Neural cell (in vitro differentiated cells): ENCODE results near the gene CENPT. TPM values are rescaled to one million over a fixed set of nuclear protein-coding genes. Genes with fewer than 3 reads are reported as not detected.

Source experiments
- H2AFZ ChIP-seq: fragments of 200-600, 300-800 bp; sonication (generic), shearing (Covaris generic); 2 replicates; pipeline ENCODE4 v1.6.0; 2014; ENCODE audit warnings: low read depth, mild to moderate bottlenecking, antibody characterized with exemption, low read length, moderate library complexity
- H3F3A ChIP-seq: fragments of 200-600 bp; shearing (Covaris generic); 2 replicates; pipeline ENCODE4 v1.6.1; 2016; ENCODE audit warnings: mild to moderate bottlenecking, moderate library complexity, mixed read lengths, antibody characterized with exemption, low read length; ENCODE audit not compliant: insufficient read depth, poor library complexity, severe bottlenecking
- H3K27ac ChIP-seq: fragments of 200-600, 300-800 bp; sonication (generic), shearing (Covaris generic); 2 replicates; pipeline ENCODE4 v1.5.1; 2014; ENCODE audit warnings: mild to moderate bottlenecking, low read length, moderate library complexity
- H3K27me3 ChIP-seq: fragments of 300-800, 200-600 bp; sonication (generic), shearing (Covaris generic); 2 replicates; pipeline ENCODE4 v1.6.0; 2014; ENCODE audit warnings: mild to moderate bottlenecking, low read depth, low read length, moderate library complexity; ENCODE audit not compliant: insufficient read depth
- H3K36me3 ChIP-seq: fragments of 300-800, 200-600 bp; sonication (generic), shearing (Covaris generic); 2 replicates; pipeline ENCODE4 v1.5.1; 2014; ENCODE audit warnings: mild to moderate bottlenecking, antibody characterized with exemption, low read length, moderate library complexity; ENCODE audit not compliant: insufficient read depth
- H3K4me2 ChIP-seq: fragments of 300-800, 200-600 bp; sonication (generic), shearing (Covaris generic); 2 replicates; pipeline ENCODE4 v1.6.0; 2014; ENCODE audit warnings: mild to moderate bottlenecking, low read length
- H3K4me3 ChIP-seq: fragments of 300-800, 200-600 bp; sonication (generic), shearing (Covaris generic); 2 replicates; pipeline ENCODE4 v1.5.1; 2014; ENCODE audit warnings: mild to moderate bottlenecking, low read length, moderate library complexity
- H3K79me2 ChIP-seq: fragments of 200-600 bp; shearing (Covaris generic); replicated peaks from 2 replicates; pipeline ENCODE4 v1.6.0; 2014; ENCODE audit warnings: mild to moderate bottlenecking, low read length, moderate library complexity; ENCODE audit not compliant: insufficient read depth
- H3K9ac ChIP-seq: fragments of 300-800, 200-600 bp; sonication (generic), shearing (Covaris generic); 2 replicates; pipeline ENCODE4 v1.6.1; 2016; ENCODE audit warnings: mild to moderate bottlenecking, low read length, mixed read lengths
- H3K9me2 ChIP-seq: fragments of 200-600 bp; shearing (Covaris generic); 2 replicates; pipeline ENCODE4 v1.6.1; 2016; ENCODE audit warnings: mild to moderate bottlenecking, low read length, mixed read lengths; ENCODE audit not compliant: insufficient read depth
- H3K9me3 ChIP-seq: fragments of 200-600, 300-800 bp; sonication (generic), shearing (Covaris generic); 2 replicates; pipeline ENCODE4 v1.6.1; 2016; ENCODE audit warnings: mild to moderate bottlenecking, mixed run types, low read length, moderate library complexity, mixed read lengths
- H4K20me1 ChIP-seq: fragments of 200-600 bp; shearing (Covaris generic); 2 replicates; pipeline ENCODE4 v1.6.1; 2016; ENCODE audit warnings: mild to moderate bottlenecking, mixed run types; ENCODE audit not compliant: insufficient read depth
- EP300 ChIP-seq: fragments of 450-650 bp; conservative IDR thresholded peaks from 2 replicates; pipeline ENCODE4 v1.6.1; 2014; ENCODE audit warnings: antibody characterized with exemption, mild to moderate bottlenecking, moderate library complexity; ENCODE audit not compliant: poor library complexity, severe bottlenecking
- EZH2 ChIP-seq: fragments of 200-600, 300-800 bp; shearing (Covaris generic), sonication (generic); IDR thresholded peaks from 2 replicates; pipeline ENCODE4 v1.6.1; 2014; ENCODE audit warnings: antibody characterized with exemption, low read length, borderline replicate concordance, mild to moderate bottlenecking; ENCODE audit not compliant: insufficient read depth, poor library complexity, severe bottlenecking
- MXI1 ChIP-seq: fragments of 450-650 bp; conservative IDR thresholded peaks from 2 replicates; pipeline ENCODE4 v1.6.1; 2014; ENCODE audit warnings: antibody characterized with exemption, mild to moderate bottlenecking; ENCODE audit not compliant: poor library complexity, severe bottlenecking
- POLR2AphosphoS5 ChIP-seq: IDR thresholded peaks from 2 replicates; pipeline ENCODE4 v1.6.1; 2012
- RAD21 ChIP-seq: fragments of 450-650 bp; conservative IDR thresholded peaks from 2 replicates; pipeline ENCODE4 v1.6.1; 2014; ENCODE audit warnings: antibody characterized with exemption, mild to moderate bottlenecking, moderate library complexity
- SMC3 ChIP-seq: fragments of 450-650 bp; conservative IDR thresholded peaks from 2 replicates; pipeline ENCODE4 v1.6.1; 2014; ENCODE audit warnings: antibody characterized with exemption, mild to moderate bottlenecking, moderate library complexity; ENCODE audit not compliant: poor library complexity
- TAF1 ChIP-seq: IDR thresholded peaks from 2 replicates; pipeline ENCODE4 v1.6.1; 2012; ENCODE audit warnings: low read depth
- polyA plus RNA-seq: library from polyadenylated mRNA; depleted of rRNA; stranded (reverse); fragments of >200 nt; gene quantifications from 2 replicates; pipeline ENCODE4 v1.2.3, GENCODE V29; 2014
- TF ChIP-seq, protein P1 (sequence below): IDR thresholded peaks from 2 replicates; pipeline ENCODE4 v1.6.1; 2012; ENCODE audit warnings: borderline replicate concordance
- TF ChIP-seq, protein P2 (sequence below): fragments of 450-650 bp; IDR thresholded peaks from 2 replicates; pipeline ENCODE4 v1.5.1; 2014; ENCODE audit warnings: antibody characterized with exemption, mild to moderate bottlenecking, moderate library complexity; ENCODE audit not compliant: poor library complexity, severe bottlenecking

Gene CENPT
- polyA plus RNA-seq, 1 donor from 2014 or later, result 104 TPM

DNA sequence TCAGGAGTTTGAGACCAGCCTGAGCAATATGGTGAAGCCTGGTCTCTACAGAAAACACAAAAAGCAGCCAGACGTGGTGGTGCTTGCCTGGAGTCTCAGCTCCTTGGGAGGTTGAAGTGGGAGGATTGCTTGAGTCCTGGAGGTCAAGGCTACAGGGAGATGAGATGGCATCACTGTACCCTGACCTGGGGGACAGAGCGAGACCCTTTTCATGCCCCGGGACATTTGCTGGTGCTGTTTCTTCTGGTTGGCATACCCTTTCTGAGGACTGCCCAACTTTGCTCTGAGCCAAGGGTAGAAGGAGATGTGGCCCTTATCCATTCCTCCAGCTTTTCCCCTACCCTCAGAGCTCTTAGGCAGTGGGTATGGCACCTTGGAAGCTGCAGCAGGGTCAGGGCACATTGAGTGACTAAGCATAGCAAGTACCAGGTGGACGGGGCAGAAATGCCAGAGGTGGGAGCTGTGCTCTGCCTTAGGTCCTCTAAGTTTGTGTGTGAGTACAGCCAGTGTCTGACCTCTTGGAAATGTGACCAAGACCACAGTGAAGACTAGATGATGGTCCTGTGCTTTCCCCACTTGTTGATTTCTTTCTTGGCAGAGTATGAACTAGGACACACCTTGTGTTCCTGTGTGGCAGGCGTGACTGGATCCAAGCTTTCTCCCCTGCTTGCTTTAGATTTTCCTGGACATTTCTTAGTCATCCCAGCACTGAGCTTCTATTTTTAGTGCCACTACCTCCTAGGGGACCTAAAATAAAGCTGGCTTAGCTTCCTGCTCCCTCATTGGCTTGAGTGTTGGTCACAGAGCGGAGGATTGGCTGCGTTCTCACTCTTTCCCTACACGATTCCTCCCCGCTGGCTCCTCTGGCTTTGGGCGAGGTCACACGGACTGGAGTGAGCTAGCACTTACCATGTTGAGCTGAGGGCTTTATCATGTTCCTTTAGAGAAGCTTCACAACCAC lies 15.4 kb upstream of the CENPT start (continued):
- TF ChIP-seq POLR2AphosphoS5, result no peak
- no peak for TF ChIP-seq TAF1

GRCh38 chr16:67861877-67862276 lies 14.4 kb upstream of the CENPT start:
- Histone ChIP-seq H3K9ac (no peak overlapping the region), H3K4me3 (no peak overlapping the region), H4K20me1 (no peaks in the 10 kb centered on the region), H3K4me2 (no peak overlapping the region), H3F3A (no peaks in the 10 kb centered on the region), H2AFZ (no peak overlapping the region), H3K9me2 (no peaks in the 10 kb centered on the region), H3K36me3 (no peaks in the 10 kb centered on the region), H3K27ac (no peak overlapping the region), H3K27me3 (no peaks in the 10 kb centered on the region), H3K79me2 (peaks cover 35% of the 10 kb centered on the region), H3K9me3 (no peaks in the 10 kb centered on the region)
- TF ChIP-seq SMC3, result no peak
- TF ChIP-seq, protein P1, sequence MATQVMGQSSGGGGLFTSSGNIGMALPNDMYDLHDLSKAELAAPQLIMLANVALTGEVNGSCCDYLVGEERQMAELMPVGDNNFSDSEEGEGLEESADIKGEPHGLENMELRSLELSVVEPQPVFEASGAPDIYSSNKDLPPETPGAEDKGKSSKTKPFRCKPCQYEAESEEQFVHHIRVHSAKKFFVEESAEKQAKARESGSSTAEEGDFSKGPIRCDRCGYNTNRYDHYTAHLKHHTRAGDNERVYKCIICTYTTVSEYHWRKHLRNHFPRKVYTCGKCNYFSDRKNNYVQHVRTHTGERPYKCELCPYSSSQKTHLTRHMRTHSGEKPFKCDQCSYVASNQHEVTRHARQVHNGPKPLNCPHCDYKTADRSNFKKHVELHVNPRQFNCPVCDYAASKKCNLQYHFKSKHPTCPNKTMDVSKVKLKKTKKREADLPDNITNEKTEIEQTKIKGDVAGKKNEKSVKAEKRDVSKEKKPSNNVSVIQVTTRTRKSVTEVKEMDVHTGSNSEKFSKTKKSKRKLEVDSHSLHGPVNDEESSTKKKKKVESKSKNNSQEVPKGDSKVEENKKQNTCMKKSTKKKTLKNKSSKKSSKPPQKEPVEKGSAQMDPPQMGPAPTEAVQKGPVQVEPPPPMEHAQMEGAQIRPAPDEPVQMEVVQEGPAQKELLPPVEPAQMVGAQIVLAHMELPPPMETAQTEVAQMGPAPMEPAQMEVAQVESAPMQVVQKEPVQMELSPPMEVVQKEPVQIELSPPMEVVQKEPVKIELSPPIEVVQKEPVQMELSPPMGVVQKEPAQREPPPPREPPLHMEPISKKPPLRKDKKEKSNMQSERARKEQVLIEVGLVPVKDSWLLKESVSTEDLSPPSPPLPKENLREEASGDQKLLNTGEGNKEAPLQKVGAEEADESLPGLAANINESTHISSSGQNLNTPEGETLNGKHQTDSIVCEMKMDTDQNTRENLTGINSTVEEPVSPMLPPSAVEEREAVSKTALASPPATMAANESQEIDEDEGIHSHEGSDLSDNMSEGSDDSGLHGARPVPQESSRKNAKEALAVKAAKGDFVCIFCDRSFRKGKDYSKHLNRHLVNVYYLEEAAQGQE, result no peak
- TF ChIP-seq, protein P2, sequence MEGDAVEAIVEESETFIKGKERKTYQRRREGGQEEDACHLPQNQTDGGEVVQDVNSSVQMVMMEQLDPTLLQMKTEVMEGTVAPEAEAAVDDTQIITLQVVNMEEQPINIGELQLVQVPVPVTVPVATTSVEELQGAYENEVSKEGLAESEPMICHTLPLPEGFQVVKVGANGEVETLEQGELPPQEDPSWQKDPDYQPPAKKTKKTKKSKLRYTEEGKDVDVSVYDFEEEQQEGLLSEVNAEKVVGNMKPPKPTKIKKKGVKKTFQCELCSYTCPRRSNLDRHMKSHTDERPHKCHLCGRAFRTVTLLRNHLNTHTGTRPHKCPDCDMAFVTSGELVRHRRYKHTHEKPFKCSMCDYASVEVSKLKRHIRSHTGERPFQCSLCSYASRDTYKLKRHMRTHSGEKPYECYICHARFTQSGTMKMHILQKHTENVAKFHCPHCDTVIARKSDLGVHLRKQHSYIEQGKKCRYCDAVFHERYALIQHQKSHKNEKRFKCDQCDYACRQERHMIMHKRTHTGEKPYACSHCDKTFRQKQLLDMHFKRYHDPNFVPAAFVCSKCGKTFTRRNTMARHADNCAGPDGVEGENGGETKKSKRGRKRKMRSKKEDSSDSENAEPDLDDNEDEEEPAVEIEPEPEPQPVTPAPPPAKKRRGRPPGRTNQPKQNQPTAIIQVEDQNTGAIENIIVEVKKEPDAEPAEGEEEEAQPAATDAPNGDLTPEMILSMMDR, result no peak
- TF ChIP-seq TAF1, result no peak
- TF ChIP-seq RAD21, result no peak
- TF ChIP-seq MXI1, result no peak
- TF ChIP-seq POLR2AphosphoS5, result no peak
- TF ChIP-seq EP300, result no peak
- TF ChIP-seq EZH2, result no peak
